HG02885 (cell line): Measurements from ENCODE around the gene PRPF38B.

ENCODE experiments used
- ATAC-seq: cut with Tn5 transposase; IDR thresholded peaks from one replicate; pipeline ENCODE4 v1.9.1; 2021; ENCODE audit warnings: mild to moderate bottlenecking; ENCODE audit not compliant: unreplicated experiment, poor library complexity

Gene PRPF38B

DNA sequence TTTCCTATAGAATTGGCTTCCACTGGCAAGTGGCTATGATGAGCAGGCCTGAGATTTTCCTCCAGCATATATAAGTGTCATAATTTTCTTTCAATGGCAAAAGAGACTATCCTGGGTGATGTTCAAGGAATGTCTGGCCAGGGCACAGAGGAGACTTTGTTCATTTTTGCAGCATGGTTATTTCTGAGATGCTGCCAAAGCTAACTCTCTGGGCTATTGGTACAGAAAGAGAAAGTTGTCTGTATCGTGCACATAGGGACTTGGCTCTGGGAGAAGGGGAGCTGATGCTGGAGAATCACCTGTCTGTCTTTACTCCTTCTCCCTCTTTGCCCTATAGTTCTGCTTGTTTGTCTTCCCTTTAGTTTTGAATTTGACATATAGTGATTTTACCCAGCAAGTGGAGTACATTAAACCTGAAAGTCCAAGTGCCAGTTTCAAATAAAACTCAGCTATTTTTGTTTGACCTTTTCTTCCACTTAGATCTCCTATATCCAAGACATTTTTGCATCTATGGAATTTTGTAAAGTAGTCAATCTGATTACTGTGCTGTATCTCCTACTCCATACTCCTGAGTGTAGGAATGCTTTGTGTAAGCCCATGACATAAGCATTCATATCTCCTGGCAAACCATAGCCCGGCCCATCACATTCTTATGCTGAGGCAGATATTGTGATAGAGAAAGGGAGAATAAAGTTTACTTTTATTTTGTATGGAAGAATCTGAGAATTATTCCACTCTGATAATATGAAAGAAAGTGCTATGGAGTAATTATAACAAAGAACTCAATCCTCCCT lies 24.5 kb downstream of the PRPF38B start:
- ATAC-seq: no peak

GRCh38 chr1:108717774-108718316 lies 25.7 kb downstream of the PRPF38B start:
- no peak for ATAC-seq

DNA sequence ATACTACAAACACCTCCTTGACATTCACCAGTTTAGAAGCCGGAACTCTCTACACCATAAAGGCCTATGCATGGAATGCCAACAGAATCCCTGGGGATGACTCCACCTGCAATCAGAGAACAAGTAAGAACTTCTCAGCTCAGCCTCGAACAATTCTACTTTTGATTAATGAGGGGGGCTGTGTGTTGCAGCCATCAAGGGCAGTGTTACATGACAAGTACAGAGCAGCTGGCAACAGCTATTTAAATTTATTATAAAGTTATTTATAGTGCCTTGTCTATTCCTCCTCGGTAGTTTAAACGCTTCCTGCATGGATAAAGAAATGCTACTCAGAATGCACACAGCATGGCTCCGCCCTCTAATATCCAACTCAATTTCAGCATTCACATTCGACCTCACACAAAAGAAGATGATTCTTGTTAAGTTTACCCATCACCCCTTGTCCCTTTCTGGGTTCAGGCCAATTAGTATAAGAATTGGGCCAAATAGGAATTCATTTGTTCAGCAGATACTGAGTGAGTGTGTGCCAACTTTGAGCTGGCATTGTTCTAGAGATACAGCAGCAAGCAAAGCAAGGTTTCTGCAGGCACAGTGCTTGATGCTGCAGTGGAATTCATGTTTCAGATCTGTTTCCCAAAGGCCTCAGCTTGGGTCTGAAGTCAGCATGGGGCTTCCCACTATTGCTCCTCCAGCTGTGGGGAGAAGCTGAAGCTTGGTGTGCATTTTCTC lies 27.0 kb downstream of the PRPF38B start:
- ATAC-seq: no peak

GRCh38 chr1:108719656-108720435 lies 27.7 kb downstream of the PRPF38B start:
- ATAC-seq: no peak

DNA sequence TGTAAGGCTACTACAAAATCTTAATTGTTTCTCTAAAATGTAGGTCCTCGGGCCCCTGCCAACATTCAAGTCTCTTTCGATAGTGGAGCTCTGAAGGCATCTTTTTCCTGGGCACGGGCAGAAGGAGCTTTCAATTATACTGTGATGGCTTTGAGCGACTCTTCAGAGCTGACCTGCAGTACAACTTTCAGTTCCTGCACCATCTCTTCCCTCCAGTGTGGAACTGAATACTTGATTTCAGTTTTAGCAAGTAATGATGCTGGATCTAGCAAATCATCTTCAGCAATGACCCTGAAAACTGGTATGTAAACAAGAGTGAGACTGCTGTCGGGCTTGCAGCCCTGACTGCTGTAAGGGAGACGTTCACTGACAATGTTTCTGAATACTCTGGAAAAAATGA lies 30.2 kb downstream of the PRPF38B start:
- ATAC-seq: no peak

- ATAC-seq: no peak
These were observed 33.8 kb downstream of the PRPF38B start for GRCh38 chr1:108725906-108726305.

DNA sequence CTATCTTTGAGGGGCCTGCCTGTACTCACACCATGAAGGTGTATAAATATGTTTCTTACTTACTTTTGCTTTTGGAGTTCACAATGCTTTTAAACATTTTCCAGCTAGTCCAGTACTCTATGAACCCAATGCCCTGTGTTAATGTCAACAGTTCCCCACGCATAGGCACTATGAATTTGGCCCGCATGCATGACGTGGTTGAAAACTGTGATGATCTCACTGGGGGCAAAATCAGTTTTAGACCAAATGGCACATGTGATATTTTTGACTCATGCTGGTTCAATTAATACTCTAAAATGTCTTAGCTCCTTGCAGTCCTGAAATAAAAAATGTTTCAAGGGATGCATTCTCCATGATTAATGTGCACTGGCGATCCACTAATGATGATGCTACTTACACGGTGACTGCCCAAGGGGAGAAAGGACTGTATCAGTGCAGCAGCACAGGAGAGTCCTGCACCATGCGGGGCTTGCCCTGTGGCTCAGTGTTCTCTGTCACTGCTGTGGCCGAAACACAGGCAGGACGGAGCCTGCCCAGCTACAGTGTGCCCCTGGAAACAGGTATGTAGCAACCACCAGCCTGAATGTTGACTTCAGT lies 36.3 kb downstream of the PRPF38B start:
- no peak for ATAC-seq

DNA sequence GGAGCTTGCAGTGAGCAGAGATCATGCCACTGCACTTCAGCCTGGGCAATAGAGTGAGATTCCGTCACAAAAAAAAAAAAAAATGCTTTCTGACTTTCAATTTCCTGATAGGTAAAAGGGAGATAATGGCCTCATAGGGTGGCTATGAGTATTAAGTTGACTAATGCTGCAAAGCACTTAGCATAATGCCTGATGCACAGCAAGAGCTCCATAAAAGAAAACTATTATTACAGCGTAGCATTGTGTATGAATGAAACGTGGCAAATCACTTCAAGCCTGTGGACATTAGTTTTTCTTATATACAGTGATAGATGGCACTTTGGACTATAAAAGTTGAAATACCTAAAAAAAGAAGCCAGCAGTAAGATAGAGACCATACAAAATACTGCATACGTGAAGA lies 37.4 kb downstream of the PRPF38B start:
- no peak for ATAC-seq

- no peak for ATAC-seq
These were observed 40.3 kb downstream of the PRPF38B start for GRCh38 chr1:108732398-108732797.

GRCh38 chr1:108734171-108734865 lies 42.2 kb downstream of the PRPF38B start:
- no peak for ATAC-seq

DNA sequence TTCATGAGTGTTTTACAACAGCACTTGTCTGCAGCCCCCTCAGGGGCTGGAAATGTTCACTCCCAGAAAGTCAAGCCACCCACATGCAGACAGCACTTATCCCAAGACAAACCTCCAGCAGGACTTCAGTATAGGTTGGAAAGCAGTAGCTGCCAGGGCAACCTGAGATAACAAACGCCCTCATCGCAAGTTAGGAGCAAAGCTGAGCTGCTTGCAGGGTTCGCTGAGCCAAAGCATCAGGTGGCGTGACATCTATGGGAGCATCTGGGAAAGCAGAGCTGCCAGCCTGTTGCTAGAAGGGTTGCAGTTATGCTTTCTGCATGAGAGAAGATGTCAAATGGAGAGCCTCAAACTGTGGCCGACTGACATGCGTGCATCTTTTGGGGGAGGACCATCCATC lies 50.1 kb downstream of the PRPF38B start:
- no peak for ATAC-seq

- ATAC-seq: no peak
These were observed 53.9 kb downstream of the PRPF38B start for GRCh38 chr1:108745980-108746381.

GRCh38 chr1:108746382-108747170 lies 54.5 kb downstream of the PRPF38B start, which contains the start of gene STXBP3:
TSS of gene STXBP3 (plus strand) at chr1:108746674. CDS start at chr1:108746738, 64 bp downstream.
- peak; percentile 91 for ATAC-seq

DNA sequence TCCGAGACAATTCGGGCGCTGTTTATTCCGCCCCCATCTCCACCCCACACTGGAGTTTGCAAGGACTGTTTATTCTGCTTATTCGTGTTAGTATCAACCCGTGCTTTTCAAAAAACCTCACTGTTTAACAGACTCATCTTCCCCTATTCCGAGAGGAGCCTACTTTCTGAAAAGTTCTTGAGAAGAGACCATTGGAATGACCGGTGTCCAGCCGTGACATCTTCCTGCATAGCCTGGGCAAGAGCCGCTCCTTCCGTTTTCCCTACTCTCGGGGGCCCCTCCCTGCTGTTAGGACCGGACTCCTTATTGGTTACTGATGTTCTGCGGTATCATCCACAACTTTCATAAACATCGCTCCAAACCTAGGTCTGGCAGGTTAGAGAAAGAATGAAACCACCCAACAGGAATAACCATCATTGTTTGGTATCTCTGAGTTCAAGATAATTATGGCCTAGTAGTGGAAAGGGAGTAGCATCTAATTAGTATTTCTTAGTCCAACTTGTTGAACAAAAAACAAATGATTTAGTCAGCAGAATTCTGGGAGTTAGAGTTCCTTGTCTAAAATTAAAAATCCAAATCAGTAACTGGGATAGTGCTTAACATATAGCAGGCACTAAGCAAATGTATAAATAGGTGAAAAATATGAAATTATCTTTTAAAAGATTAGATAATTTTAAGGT lies 55.2 kb downstream of the PRPF38B start:
- ATAC-seq: peak; percentile 29

DNA sequence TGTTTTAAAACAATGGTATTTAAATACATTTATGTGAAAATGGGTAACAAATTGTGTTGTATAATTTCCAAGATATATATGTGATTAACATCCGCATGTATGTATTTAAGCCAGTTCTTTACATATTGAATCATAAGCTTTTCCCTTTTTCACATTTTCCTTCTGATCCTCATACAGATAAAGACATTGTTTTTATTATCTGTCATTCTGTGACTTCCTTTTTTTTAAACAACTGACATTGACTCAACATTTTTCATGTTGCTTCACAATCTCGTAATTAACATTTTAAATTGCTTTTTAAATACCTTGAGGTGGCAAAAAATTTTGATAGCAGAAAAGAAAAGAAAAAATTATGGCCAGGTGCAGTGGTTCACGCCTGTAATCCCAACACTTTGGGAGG lies 55.8 kb downstream of the PRPF38B start:
- ATAC-seq: no peak

DNA sequence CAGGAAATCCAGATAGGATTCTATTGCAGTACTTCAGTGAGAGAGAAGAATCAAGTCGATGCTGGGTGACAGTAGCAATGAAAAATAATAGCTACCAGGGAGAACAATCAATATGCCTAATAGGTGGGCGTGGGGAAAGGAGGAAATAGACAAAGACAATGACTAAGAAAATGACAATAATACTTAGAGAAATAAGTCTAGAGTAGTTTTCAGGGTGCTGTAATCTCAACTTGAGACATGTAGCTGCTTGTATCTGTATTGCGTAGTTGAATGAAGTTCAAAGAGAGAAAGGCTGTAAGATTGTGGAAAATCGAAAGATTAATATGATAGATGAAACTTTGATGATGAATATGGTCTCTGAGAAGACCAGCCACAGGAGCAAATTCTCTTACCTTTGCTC lies 57.0 kb downstream of the PRPF38B start:
- ATAC-seq: no peak

DNA sequence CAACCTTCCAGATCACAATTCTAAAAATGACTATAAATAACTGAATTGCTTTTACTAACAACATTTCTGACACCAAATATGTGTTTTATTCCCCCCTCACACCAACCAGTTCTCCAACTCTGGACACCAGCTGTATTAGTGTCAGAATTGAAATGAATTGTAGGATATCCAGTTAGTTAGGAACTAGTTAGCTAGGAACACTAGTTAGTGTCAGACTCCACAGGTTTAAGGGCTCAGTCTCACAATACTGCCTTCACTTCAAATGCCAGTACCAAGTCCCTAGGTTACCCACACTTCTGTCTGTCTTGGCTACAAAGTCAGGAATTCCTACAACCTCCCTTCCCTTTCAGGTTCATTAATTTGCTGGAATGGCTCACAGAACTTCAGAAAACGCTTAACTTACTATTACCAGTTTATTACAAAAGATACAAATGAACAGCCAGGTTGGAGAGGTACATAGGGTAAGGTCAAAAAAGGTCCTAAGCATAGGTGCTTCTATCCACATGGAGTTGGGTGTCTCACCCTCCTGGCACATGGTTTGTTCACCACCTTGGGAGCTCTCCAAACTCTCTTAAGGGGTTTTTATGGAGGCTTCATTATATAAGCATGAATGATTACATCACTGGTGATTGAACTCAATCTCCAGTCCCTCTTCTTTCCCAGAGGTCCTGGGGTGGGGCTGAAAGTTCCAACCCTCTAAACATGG lies 58.5 kb downstream of the PRPF38B start:
- no peak for ATAC-seq
